Vagina (tissue), 2 donors: ENCODE results near the gene MYO3B.

Source experiments
- POLR2A ChIP-seq, 2 donors: fragments of 450-650 bp; IDR thresholded peaks; one replicate each; pipeline ENCODE4 v1.6.1; 2017; ENCODE audit warnings: antibody characterized with exemption in 2 of 2, mild to moderate bottlenecking in 2 of 2, moderate library complexity in 2 of 2
- TF ChIP-seq, protein P1 (sequence below), 3 experiments: fragments of 450-650 bp in 2 of 3; fragments of 200-600 bp in 1 of 3; sonication (generic) in 1 of 3; IDR thresholded peaks; one replicate each; pipeline ENCODE4 v1.5.1; 2017 to 2019; ENCODE audit warnings: antibody characterized with exemption in 3 of 3, mild to moderate bottlenecking in 2 of 3, moderate library complexity in 2 of 3

DNA sequence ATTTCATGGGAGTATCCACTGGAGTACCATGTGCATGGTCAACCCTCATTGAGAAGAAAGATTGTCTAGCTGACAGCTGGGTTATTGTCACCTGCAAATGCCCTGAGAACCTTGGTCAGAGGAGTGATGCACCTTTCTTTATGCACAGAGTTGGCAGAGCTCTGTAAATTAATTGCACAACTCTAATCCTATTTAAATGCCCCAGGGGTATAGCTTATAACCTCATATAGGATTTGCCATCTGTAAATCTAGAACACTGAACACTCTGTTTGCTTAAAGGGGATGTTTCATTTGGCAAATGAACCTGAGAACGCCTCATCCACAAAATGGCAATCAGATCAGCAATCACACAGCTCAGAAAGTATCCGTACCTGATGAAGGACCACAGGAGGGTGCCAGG, 465.4 kb downstream of the MYO3B start:
- TF ChIP-seq, protein P1, sequence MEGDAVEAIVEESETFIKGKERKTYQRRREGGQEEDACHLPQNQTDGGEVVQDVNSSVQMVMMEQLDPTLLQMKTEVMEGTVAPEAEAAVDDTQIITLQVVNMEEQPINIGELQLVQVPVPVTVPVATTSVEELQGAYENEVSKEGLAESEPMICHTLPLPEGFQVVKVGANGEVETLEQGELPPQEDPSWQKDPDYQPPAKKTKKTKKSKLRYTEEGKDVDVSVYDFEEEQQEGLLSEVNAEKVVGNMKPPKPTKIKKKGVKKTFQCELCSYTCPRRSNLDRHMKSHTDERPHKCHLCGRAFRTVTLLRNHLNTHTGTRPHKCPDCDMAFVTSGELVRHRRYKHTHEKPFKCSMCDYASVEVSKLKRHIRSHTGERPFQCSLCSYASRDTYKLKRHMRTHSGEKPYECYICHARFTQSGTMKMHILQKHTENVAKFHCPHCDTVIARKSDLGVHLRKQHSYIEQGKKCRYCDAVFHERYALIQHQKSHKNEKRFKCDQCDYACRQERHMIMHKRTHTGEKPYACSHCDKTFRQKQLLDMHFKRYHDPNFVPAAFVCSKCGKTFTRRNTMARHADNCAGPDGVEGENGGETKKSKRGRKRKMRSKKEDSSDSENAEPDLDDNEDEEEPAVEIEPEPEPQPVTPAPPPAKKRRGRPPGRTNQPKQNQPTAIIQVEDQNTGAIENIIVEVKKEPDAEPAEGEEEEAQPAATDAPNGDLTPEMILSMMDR (IDR thresholded peaks at IDR 0.05) = no peak
- no peak for TF ChIP-seq POLR2A (IDR thresholded peaks at IDR 0.05)
